ENCODE results near the gene AGBL1.

Gene AGBL1

DNA sequence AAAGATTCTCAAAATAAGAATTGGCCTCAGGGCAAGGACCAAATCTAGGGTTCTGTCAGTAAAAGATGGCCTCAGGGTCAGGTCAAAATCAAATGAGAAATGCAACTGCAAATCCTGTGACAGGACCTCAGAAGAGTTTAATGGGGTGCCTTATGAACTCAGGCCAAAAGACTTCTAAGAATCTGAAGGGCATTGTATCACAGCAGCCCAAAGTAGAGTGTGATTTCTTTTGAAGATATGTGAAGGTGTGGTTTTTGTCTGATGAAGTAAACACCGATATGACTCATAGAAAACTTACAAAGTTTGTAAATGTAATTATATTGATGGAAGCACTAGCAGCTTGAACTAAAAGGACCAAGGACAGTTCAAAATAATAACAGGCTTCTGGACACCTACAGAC is 966.1 kb downstream of the AGBL1 start:
- no peak for DNase-seq (ENCODE audit: low read depth)
- H3K4me3 ChIP-seq (ENCODE audit: low read depth, low read length) = no peak overlapping the region
- TF ChIP-seq, protein P1, sequence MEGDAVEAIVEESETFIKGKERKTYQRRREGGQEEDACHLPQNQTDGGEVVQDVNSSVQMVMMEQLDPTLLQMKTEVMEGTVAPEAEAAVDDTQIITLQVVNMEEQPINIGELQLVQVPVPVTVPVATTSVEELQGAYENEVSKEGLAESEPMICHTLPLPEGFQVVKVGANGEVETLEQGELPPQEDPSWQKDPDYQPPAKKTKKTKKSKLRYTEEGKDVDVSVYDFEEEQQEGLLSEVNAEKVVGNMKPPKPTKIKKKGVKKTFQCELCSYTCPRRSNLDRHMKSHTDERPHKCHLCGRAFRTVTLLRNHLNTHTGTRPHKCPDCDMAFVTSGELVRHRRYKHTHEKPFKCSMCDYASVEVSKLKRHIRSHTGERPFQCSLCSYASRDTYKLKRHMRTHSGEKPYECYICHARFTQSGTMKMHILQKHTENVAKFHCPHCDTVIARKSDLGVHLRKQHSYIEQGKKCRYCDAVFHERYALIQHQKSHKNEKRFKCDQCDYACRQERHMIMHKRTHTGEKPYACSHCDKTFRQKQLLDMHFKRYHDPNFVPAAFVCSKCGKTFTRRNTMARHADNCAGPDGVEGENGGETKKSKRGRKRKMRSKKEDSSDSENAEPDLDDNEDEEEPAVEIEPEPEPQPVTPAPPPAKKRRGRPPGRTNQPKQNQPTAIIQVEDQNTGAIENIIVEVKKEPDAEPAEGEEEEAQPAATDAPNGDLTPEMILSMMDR (IDR thresholded peaks at IDR 0.05; ENCODE audit: insufficient read depth, low read depth, low read length, missing control alignments) = no peak

DNA sequence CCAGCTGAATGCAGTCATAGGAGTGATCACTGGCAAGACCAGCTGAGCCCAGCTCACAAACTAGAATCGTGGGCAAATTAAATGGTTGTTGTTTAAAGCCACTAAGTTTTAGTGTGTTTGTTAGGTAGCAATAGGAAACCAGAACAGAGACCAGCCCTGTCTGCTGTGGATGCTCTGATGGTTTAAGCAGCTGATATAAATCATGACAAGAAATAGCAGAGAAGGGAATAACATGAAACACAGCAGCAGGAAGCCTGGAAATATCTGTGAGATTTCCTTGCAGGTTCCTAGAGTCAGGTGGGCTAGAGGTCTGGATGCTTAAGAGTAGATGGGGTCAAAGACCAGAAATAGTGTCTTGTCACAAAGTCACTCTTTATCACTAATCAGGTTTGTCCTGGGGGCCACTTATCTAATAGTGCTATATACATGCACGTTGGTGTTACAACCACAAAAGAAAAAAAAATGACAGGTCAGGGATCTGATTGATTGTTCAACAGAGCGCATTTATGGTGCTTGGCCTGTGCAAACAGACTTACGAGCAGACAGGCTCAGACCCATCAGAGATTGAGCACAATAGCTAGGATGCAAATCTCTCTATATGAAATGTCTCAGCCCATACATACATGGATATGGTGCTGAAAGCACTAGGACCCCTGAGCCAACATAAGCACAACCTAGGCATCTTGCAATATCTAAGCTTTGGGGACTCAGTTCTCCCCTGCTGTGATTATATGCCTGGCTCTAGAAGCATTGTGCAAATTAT is 967.7 kb downstream of the AGBL1 start:
- TF ChIP-seq, protein P1 (IDR thresholded peaks at IDR 0.05; ENCODE audit: insufficient read depth, low read depth, low read length, missing control alignments) = no peak

More for the DNA sequence above, 967.7 kb downstream of the AGBL1 start:
- DNase-seq (ENCODE audit: low read depth) = no peak
- H3K4me3 ChIP-seq (ENCODE audit: low read depth, low read length) = no peak overlapping the region
